SK-N-SH treated with all-trans-retinoic acid at 6 μM for 48 hours (cell line): Measurements from ENCODE around the gene OXER1.

Experiments used
- ARNTL ChIP-seq: fragments of 450-650 bp; formaldehyde crosslinking; IDR thresholded peaks from 2 replicates; pipeline ENCODE4 v1.5.0; 2020; ENCODE audit warnings: low read depth, mild to moderate bottlenecking, moderate library complexity, borderline replicate concordance
- ESRRG ChIP-seq: fragments of 250-450 bp; sonication (Bioruptor Pico); IDR thresholded peaks from 2 replicates; pipeline ENCODE4 v1.6.1; 2021; ENCODE audit warnings: mild to moderate bottlenecking
- GLIS3 ChIP-seq: fragments of 250-450 bp; sonication (Bioruptor Pico); IDR thresholded peaks from 2 replicates; pipeline ENCODE4 v1.5.0; 2020; ENCODE audit warnings: mild to moderate bottlenecking, moderate library complexity
- ISL1 ChIP-seq: fragments of 250-450 bp; sonication (Bioruptor Pico); IDR thresholded peaks from 2 replicates; pipeline ENCODE4 v2.1.2; 2022; ENCODE audit warnings: mild to moderate bottlenecking, moderate library complexity
- RARB ChIP-seq: fragments of 250-450 bp; sonication (Bioruptor Pico); IDR thresholded peaks from 2 replicates; pipeline ENCODE4 v1.8.0; 2021; ENCODE audit warnings: mild to moderate bottlenecking, moderate library complexity
- TCF4 ChIP-seq: fragments of 250-450 bp; sonication (Bioruptor Pico); IDR thresholded peaks from 2 replicates; pipeline ENCODE4 v1.8.0; 2021; ENCODE audit warnings: mild to moderate bottlenecking, moderate library complexity, borderline replicate concordance
- TOX ChIP-seq: fragments of 250-450 bp; sonication (Bioruptor Pico); IDR thresholded peaks from 2 replicates; pipeline ENCODE4 v1.8.0; 2021; ENCODE audit warnings: mild to moderate bottlenecking, moderate library complexity, borderline replicate concordance
- ZFP3 ChIP-seq: fragments of 250-450 bp; sonication (Bioruptor Pico); IDR thresholded peaks from 2 replicates; pipeline ENCODE4 v1.5.0; 2020; ENCODE audit warnings: mild to moderate bottlenecking, moderate library complexity
- ZFP30 ChIP-seq: fragments of 450-650 bp; formaldehyde crosslinking; IDR thresholded peaks from 2 replicates; pipeline ENCODE4 v1.5.0; 2022; ENCODE audit warnings: mild to moderate bottlenecking, moderate library complexity
- ZNF8 ChIP-seq: fragments of 450-650 bp; formaldehyde crosslinking; IDR thresholded peaks from 2 replicates; pipeline ENCODE4 v1.5.0; 2020; ENCODE audit warnings: mild to moderate bottlenecking, moderate library complexity
- TF ChIP-seq, protein P1 (sequence below): fragments of 250-450 bp; sonication (Bioruptor Pico); IDR thresholded peaks from 2 replicates; pipeline ENCODE4 v1.8.0; 2021; ENCODE audit warnings: low read depth, mild to moderate bottlenecking, moderate library complexity, borderline replicate concordance
- TF ChIP-seq, protein P2 (sequence below): fragments of 250-450 bp; sonication (Bioruptor Pico); IDR thresholded peaks from 2 replicates; pipeline ENCODE4 v1.8.0; 2020; ENCODE audit warnings: mild to moderate bottlenecking, moderate library complexity, borderline replicate concordance
- TF ChIP-seq, protein P3 (sequence below): fragments of 250-450 bp; sonication (Bioruptor Pico); IDR thresholded peaks from 2 replicates; pipeline ENCODE4 v1.5.0; 2020; ENCODE audit warnings: mild to moderate bottlenecking, moderate library complexity
- TF ChIP-seq, protein P4 (sequence below): fragments of 250-450 bp; sonication (Bioruptor Pico); IDR thresholded peaks from 2 replicates; pipeline ENCODE4 v1.5.1; 2020; ENCODE audit warnings: low read depth, mild to moderate bottlenecking, moderate library complexity

GRCh38 chr2:42809131-42809818 is 45.3 kb upstream of the OXER1 start:
- TF ChIP-seq, protein P1, sequence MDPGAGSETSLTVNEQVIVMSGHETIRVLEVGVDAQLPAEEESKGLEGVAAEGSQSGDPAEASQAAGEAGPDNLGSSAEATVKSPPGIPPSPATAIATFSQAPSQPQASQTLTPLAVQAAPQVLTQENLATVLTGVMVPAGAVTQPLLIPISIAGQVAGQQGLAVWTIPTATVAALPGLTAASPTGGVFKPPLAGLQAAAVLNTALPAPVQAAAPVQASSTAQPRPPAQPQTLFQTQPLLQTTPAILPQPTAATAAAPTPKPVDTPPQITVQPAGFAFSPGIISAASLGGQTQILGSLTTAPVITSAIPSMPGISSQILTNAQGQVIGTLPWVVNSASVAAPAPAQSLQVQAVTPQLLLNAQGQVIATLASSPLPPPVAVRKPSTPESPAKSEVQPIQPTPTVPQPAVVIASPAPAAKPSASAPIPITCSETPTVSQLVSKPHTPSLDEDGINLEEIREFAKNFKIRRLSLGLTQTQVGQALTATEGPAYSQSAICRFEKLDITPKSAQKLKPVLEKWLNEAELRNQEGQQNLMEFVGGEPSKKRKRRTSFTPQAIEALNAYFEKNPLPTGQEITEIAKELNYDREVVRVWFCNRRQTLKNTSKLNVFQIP, result no peak
- TF ChIP-seq RARB, result no peak
- TF ChIP-seq ZFP30 (CRISPR knock-in tag), result no peak; the same call in 1 of the 2 replicates
- no peak for TF ChIP-seq GLIS3 (CRISPR knock-in tag)
- TF ChIP-seq ZFP3, result no peak
- TF ChIP-seq ESRRG (CRISPR knock-in tag), result peak; percentile 72; the same call in 1 of the 2 replicates
- TF ChIP-seq, protein P2, sequence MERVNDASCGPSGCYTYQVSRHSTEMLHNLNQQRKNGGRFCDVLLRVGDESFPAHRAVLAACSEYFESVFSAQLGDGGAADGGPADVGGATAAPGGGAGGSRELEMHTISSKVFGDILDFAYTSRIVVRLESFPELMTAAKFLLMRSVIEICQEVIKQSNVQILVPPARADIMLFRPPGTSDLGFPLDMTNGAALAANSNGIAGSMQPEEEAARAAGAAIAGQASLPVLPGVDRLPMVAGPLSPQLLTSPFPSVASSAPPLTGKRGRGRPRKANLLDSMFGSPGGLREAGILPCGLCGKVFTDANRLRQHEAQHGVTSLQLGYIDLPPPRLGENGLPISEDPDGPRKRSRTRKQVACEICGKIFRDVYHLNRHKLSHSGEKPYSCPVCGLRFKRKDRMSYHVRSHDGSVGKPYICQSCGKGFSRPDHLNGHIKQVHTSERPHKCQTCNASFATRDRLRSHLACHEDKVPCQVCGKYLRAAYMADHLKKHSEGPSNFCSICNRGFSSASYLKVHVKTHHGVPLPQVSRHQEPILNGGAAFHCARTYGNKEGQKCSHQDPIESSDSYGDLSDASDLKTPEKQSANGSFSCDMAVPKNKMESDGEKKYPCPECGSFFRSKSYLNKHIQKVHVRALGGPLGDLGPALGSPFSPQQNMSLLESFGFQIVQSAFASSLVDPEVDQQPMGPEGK (CRISPR knock-in tag), result no peak
- TF ChIP-seq ISL1 (CRISPR knock-in tag), result peak; percentile 14; the same call in 1 of the 2 replicates
- no peak for TF ChIP-seq TOX (CRISPR knock-in tag)
- TF ChIP-seq ARNTL, result no peak
- TF ChIP-seq, protein P3, sequence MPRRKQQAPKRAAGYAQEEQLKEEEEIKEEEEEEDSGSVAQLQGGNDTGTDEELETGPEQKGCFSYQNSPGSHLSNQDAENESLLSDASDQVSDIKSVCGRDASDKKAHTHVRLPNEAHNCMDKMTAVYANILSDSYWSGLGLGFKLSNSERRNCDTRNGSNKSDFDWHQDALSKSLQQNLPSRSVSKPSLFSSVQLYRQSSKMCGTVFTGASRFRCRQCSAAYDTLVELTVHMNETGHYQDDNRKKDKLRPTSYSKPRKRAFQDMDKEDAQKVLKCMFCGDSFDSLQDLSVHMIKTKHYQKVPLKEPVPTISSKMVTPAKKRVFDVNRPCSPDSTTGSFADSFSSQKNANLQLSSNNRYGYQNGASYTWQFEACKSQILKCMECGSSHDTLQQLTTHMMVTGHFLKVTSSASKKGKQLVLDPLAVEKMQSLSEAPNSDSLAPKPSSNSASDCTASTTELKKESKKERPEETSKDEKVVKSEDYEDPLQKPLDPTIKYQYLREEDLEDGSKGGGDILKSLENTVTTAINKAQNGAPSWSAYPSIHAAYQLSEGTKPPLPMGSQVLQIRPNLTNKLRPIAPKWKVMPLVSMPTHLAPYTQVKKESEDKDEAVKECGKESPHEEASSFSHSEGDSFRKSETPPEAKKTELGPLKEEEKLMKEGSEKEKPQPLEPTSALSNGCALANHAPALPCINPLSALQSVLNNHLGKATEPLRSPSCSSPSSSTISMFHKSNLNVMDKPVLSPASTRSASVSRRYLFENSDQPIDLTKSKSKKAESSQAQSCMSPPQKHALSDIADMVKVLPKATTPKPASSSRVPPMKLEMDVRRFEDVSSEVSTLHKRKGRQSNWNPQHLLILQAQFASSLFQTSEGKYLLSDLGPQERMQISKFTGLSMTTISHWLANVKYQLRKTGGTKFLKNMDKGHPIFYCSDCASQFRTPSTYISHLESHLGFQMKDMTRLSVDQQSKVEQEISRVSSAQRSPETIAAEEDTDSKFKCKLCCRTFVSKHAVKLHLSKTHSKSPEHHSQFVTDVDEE (CRISPR knock-in tag), result no peak
- TF ChIP-seq ZNF8, result no peak
- TF ChIP-seq, protein P4, sequence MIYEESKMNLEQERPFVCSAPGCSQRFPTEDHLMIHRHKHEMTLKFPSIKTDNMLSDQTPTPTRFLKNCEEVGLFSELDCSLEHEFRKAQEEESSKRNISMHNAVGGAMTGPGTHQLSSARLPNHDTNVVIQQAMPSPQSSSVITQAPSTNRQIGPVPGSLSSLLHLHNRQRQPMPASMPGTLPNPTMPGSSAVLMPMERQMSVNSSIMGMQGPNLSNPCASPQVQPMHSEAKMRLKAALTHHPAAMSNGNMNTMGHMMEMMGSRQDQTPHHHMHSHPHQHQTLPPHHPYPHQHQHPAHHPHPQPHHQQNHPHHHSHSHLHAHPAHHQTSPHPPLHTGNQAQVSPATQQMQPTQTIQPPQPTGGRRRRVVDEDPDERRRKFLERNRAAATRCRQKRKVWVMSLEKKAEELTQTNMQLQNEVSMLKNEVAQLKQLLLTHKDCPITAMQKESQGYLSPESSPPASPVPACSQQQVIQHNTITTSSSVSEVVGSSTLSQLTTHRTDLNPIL (CRISPR knock-in tag), result no peak
- TF ChIP-seq TCF4, result no peak
